SIG-M5 treated with dmso at 0.1 percent for 504 hours (cell line): ENCODE data around the gene MCU.
"Not testable (repeated sequence)": the region's sequence is repeated elsewhere in the genome, so short reads cannot be mapped to it uniquely, and the experiment has no call there.

Source experiments
- DNase-seq: peaks from one replicate; lab custom pipeline; 2025; ENCODE audit not compliant: unreplicated experiment; lab: John Stamatoyannopoulos, UW

The MCU gene, protein sequence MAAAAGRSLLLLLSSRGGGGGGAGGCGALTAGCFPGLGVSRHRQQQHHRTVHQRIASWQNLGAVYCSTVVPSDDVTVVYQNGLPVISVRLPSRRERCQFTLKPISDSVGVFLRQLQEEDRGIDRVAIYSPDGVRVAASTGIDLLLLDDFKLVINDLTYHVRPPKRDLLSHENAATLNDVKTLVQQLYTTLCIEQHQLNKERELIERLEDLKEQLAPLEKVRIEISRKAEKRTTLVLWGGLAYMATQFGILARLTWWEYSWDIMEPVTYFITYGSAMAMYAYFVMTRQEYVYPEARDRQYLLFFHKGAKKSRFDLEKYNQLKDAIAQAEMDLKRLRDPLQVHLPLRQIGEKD

DNA sequence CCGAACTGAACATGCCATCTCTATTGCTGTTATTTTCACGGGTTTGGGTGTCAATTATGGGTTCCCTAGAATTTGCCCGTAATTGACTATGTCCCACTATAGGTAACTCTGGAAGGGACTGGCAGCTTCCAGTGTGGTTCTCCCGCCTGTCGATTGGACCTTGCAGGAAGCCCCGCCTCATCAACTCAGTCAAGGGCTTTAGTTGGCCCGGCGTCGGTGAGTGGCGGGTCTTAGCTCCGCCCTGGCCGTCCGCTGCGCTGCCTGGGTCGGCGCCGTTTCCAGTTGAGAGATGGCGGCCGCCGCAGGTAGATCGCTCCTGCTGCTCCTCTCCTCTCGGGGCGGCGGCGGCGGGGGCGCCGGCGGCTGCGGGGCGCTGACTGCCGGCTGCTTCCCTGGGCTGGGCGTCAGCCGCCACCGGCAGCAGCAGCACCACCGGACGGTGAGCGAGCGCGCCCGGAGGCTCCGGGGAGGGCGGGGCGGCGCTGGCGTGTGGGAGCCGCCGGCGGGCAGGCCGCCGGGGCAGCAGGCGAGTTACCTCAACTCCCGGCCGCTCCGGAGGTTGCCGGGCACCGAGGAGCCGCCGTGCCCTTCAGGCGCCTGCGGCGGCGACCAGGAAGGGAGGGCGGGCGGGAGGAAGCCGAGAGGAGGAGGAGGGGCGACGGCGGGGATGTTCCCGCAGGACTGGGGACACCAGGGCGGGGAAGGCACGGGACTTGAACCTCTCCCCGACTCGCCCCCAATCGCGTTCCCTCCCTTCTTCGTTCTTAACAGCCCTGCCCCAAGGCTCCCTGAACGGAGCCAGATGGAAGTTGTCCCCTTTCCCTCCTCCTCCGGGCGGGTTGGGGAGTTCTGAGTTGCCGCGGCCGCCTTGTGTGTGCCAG, at the start of gene MCU:
Gene MCU (plus strand): TSS at position 281 of the 881 bp plus-strand sequence. CDS start 9 bp downstream, at position 290.
- DNase-seq = peak; percentile 93

DNA sequence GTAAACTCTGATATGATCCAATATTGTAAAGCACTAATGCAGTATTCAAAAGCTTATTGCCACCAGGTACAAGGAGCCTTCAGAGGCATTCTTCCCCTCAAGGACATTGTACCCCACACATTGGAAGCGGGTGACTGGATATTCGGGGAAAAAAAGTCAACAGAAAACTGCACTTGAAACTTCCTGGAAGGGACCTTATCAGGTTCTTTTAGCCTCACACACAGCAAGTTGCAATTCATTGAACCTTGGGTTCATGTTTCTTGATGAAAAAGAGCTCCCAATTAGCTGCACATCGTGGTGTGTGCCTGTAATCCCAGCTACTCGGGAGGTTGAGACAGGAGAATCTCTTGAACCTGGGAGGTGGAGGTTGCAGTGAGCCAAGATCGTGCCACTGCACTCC, 49.6 kb upstream of the MCU start:
- no peak for DNase-seq

DNA sequence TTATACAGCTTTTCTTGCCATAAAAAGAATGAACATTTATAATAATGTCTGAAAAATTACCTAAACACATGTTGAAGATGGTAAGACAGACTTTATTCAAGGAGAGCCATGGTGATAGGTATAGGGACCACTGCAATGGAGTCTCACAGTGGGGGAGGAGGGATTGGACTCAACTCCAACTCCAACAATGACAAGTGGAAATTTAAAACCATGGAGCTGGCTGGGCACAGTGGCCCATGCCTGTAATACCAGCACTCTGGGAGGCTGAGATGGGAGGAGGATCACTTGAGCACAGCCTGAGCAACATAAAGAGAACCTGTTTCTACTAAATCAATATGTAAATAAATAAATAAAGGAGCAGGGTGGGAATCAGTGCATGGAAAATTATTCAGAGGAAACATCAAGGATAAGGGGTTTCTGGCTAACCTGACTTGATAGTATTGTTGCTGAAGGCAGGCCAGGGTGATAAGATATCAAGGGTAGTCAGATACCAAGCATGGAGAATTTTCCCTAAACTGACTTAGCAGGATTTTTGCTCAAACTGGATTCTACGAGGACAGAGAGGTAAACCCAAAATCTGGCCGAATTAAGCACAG, 46.6 kb upstream of the MCU start:
- DNase-seq = no peak

DNA sequence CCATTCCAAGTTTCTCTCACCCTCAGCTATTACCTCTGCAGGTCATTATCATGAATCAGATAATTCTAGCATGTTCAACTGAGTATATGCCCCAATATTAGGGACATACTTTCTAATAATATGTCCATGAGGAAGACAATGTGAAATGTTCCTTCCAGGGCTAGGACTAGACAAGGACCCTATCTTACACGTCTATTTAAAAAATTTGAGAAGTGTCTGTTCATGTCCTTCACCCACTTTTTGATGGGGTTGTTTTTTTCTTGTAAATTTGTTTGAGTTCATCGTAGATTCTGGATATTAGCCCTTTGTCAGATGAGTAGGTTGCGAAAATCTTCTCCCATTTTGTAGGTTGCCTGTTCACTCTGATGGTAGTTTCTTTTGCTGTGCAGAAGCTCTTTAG, 45.0 kb upstream of the MCU start:
- DNase-seq = not testable (repeated sequence)

DNA sequence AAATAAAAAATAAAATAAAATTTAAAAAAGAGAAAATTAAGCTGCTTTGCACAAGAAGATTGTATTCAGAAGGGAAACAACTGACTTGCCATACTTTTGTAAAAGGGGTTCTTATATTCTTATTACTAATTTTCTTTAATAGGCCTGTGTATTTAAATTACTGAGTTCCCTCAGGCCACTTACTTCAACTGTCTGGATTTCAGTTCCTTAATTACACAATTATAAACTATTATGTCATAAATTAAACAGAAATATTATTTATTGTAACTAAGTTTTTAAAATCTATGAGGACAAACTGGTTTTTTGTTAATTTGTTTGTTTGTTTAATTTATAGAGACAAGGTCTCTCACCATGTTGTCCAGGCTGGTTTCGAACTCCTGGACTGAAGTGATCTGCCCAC, 43.6 kb upstream of the MCU start:
- no peak for DNase-seq

DNA sequence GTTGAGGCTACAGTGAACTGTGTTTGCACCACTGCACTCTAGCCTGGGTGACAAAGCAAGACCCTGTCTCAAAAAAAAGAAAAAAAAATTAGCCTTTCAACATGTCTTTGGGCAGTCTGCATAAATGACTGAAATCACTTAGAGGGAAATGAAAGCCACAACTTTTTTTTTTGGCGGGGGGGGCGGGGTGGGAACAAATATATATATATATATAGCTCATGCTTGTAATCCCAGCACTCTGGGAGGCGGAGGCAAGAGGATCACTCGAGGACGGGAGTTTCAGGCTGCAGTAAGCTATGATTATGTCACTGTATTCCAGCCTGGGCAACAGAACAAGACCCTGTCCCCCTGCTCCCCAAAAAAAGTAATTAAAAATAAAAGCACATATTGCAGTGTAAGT, 42.7 kb upstream of the MCU start:
- DNase-seq = peak; percentile 76

DNA sequence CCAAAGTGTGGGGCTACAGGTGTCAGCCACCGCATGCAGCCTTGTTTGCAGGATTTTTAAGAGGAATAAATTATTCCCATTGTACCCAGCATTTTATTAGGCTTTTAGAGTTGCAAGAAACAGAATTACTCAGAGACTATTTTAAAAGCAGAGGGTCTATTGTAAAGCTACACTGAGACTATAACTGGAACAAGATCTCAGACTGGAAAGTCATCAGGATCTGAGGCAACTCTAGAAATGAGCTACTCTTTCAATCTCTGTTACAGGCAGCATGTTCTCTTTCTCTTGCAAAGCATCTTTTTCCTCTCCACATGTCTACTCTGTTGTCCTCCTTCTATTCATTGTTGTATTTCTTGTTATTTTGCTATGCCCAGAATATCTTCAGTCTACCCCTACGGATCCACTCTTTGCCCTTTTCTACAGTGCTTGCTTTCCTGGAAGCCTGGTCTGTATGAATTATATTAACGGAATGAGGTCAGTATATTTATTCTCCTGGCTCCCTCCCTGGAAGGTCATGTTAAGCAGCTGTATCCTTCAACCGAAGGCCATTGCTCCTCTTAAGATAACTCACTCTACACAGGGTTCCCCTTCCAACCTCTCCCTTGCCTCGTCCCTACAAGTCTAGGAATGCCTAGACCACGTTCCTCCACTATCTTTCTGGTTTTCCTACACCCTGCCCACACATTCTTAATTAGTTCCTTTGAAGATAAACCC, 38.4 kb upstream of the MCU start:
- no peak for DNase-seq

DNA sequence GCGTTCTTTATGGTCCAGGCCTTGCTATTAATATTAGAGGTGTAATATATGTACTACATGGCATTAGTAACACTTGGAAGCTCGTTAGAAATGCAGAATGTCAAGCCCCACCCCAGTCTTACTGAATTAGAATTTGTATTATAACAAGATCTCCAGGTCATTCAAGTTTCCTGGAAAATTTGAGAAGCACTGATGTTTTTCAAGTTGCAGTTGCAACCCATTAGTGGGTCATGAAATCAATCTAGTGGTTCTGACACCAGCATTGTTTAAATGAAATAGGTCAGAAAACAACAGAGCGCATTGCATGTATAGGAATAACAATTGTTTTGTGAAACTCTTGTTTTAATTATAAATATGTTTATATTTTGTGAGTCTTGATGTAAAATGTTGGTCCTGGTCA, 37.2 kb upstream of the MCU start:
- no peak for DNase-seq

DNA sequence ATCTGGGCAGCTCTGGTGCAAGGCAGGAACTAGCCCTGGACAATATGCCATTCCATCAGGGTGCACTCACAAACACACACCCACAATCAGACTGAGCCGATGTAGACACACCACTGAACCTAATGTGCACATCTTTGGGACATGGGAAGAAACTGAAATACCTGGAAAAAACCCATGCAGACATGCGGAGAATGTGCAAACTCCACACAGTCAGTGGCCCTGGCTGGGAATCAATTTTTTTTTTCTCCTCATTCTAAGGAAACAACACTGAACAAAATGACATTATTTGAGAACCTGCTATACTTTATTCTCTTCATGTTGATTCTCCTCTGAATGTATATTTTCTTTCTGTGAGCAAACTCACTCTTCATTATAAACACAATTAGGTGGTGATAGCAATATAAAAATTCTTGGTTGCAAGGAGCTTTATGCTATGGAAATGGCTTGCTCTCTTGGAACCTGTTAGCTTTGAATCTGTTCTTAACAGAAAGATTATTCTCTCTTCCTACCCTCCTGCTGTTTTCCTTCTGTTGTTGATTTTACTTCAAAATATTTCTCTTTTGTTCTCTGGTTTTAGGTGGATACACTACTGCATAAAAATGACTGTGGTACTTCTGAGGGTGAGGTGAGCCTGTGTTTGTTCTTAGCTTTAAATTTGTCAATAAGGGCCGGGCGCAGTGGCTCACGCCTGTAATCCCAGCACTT, 33.1 kb upstream of the MCU start:
- DNase-seq = no peak

DNA sequence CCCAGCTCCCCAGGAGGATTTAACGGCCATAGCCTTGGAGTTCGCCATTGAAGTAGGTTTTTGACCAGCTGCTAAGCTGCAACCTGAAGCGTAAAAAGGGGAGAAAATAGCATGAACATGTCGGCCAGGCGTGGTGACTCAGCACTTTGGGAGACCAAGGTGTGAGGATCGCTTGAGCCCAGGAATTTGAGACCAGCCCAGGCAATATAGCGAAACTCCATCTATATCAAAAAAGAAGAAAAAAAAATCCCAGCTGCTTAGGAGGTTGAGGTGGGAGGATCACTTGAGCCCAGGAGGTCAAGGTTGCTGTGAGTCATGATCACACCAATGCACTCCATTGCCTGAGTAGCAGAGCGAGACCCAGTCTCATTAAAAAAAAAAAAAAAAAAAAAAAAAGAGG, 32.2 kb upstream of the MCU start:
- no peak for DNase-seq

DNA sequence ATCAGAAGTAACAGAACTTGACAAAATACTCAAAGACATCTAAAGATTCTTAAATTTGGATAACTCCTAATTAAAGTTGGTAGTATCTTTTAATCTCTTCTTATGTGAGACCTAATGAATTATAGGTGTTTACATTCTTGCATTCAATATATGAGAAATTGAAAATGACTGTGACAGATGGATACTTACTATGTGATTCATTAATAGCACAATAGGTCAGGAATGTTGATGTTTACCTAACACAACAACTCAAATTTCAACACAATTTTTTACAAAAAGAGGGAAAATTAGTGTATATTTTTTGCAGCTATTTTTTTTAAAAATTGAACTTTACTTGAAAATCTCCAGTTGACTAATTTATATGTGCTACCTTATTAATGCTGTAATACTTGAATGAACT, 31.7 kb upstream of the MCU start:
- no peak for DNase-seq

DNA sequence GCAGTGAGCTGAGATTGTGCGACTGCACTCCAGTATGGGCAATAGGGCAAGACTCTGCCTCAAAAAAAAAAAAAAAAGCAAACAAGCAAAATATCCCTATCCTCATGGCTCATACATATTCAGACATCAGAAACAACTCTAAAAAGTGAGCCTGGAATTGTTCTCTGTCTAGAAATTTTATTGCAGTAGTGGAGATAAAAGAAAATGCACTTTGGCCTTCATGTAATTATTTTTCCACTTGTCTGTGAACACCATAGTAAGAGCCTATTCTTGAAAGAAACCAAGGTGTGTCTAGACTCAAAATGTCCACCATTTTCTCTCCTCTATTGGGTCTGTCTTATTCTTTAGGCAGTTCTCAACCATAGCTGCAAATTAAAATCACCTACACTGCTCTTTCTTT, 30.5 kb upstream of the MCU start:
- DNase-seq = no peak

DNA sequence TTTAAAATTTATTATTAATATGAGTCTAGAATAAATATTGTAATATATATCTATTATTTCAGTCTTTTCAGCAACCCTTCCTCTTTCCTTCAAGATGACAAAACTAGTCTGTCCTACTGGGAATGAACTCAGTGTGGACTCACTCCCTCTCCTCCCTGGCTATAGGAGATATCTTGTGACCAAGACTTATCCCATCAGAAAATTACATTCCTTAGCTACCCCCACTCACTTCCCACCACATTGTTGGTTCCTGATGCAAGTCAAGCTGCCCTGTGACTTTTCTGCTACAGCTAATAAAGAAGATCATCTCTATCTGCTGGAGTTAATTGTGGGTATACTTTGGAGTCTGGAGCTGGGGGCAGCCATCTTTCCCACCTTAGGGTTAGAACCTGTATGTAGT, 28.0 kb upstream of the MCU start:
- DNase-seq = no peak

DNA sequence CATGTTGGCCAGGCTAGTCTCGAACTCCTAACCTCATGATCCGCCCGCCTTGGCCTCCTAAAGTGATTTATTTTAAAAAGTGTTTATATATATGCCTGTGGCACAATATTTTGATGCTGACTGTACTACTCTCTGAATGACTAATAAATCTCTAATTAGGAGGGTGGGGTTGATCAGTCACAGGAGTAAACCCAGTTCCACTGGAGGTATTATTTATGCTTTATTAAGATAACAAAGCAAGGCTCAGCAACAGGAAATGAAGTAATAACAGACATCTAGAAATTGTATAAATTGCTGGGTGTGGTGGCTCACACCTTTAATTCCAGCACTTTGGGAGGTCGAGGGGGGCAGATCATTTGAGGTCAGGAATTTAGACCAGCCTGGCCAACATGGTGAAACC, 26.0 kb upstream of the MCU start:
- DNase-seq = no peak

DNA sequence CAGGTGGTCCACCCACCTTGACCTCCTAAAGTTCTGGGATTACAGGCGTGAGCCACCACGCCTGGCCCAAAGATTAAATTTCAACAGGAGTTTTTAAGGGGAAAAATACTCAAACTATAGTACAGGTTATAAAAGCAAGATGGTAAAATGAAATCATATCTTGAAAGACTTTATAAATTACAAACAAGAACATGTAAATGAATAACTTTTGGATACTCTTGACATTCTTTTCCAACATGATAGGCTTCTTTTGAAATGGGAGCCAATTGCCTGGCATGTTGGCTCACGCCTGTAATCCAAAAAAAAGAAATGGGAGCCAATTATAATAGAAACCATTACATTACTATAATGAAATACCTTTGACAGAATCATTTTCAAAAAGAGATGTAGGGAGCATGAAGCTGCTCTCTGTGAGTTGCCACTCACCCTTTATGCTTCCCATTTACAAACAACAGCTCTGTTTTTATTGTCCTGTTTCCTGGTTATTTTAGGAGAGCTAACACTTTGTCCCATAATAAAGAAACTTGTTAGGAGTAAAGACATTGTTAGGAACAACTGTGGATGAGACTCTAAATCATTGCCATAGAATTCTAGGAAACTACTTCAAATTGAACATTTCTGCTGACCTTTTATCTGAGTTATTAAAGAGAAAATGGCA, 24.6 kb upstream of the MCU start:
- no peak for DNase-seq

DNA sequence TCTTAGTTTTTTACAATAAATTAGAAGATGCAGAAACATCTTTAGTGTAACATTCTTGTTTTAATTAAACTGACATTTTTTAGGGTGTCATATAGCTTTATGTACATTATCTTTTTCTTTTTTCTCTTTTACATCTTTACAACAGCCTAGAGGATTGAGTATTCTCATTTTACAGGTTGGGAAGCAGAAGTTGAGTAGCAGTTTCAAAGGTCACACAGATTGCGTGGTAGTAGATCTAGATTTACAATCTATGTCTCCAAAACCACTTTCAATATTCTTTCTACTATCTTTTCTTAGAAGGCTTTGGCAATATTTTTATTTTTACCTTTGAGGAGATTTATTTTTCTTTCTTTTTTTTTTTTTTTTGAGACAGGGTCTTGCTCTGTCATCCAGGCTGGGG, 18.7 kb upstream of the MCU start:
- DNase-seq = no peak

DNA sequence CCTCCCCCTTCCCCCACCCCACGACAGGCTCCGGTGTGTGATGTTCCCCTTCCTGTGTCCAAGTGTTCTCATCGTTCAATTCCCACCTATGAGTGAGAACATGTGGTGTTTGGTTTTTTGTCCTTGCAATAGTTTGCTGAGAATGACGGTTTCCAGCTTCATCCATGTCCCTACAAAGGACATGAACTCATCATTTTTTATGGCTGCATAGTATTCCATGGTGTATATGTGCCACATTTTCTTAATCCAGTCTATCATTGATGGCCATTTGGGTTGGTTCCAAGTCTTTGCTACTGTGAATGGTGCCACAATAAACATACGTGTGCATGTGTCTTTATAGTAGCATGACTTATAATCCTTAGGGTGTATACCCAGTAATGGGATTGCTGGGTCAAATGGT, 17.8 kb upstream of the MCU start:
- DNase-seq = not testable (repeated sequence)

DNA sequence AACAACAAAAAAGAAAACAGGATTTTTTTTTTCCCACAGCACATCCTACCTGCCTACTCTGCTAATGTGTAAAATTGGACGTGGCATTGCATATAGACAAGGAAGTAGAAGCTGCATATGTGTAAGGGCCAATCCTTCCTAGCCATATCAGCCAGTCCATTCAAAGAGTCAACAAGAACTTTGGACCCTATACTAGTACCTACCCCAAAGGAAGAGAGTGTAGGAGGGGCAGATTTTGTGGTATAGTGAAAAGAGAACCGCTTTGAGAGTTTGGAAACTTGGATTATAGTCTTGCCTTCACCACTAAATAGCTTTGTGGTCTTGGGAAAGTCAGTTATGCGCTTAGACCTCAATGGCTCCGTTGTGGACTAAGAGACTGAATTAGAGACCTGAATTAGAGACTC, 12.1 kb upstream of the MCU start:
- DNase-seq = no peak

DNA sequence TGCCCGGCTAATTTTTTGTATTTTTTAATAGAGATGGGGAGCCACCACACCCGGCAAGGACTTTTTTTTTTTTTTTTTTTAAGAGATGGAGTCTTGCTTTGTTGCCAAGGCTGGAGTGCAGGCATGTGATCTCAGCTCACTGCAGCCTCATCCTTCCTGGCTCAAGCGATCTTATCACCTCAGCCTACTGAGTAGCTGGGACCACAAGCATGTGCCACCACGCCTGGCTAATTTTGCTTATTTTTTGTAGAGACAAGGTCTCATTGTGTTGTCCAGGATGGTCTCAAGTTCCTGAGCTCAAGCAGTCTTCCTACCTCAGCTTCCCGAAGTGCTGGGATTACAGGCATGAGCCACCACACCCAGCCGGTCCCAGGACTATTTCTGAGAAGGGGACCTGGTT, 9.3 kb upstream of the MCU start:
- DNase-seq = no peak

DNA sequence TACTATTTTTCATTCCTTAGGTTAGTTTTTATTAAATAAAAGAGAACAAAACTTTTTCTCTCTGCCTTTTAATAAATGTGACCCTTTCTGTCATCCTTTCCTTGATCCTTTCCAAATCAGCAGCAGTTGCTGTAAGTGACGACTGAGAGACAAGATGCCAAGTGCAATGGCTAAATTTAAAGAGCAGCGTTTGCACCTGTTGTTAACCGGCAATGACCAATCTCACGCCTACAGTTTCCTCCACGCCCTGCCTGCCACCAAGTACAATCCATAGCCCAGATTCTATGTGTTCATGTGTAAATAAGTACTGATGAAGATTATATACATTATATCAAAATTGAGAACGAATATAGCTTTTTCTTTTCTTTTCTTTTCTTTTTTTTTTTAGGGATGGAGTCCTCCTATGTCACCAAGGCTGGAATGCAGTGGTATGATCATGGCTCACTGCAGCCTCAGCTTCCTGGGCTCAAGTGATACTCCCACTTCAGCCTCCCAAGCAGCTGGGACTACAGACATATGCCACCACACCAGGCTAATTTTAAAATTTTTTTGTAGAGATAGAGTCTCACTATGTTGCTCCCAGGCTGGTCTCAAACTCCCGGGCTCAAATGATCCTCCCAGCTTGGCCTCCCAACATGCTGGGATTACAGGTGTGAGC, 6.5 kb upstream of the MCU start:
- no peak for DNase-seq
